GM21526 (cell line): ENCODE data around the gene ELAVL3.
"Not testable (repeated sequence)": the region's sequence is repeated elsewhere in the genome, so short reads cannot be mapped to it uniquely, and the experiment has no call there.

Source experiments
- ATAC-seq: cut with Tn5 transposase; IDR thresholded peaks from one replicate; pipeline ENCODE4 v1.9.1; 2021; ENCODE audit warnings: moderate library complexity; ENCODE audit not compliant: unreplicated experiment, low FRiP score

Gene ELAVL3

DNA sequence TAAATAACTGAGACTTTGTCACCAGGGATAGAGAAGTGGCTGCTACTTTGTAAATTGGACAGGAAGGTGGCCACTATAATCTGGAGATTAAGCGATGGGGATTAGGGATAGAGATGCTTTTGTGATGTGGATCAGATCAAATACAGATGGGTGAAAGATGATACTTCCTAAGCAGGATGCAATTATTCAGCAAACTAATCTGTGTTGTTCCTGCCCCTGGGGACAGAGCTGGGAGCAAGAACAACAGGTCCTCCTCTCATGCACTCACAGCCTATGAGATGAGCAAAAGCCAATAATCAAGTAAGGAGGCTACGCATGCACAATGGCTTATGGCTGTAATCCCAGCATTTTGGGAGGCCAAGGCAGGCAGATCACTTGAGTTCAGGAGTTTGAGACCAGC is 66.3 kb downstream of the ELAVL3 start:
- no peak for ATAC-seq

DNA sequence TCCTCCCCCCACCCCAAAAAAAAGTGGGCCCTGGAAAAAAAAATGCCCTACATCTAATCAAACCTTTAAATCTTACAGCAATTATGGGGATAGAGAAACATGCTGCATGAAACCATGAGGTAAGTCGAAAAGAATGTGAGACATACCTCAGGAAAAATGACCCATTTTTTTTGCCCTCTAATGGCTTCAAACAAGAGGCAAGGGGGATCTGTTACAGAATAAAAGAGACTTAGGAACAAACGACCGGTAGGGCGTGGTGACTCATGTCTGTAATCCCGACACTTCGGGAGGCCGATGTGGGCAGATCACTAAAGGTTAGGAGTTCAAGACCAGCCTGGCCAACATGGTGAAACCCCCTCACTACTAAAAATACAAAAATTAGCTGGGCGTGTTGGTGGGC is 70.2 kb downstream of the ELAVL3 start:
- no peak for ATAC-seq

DNA sequence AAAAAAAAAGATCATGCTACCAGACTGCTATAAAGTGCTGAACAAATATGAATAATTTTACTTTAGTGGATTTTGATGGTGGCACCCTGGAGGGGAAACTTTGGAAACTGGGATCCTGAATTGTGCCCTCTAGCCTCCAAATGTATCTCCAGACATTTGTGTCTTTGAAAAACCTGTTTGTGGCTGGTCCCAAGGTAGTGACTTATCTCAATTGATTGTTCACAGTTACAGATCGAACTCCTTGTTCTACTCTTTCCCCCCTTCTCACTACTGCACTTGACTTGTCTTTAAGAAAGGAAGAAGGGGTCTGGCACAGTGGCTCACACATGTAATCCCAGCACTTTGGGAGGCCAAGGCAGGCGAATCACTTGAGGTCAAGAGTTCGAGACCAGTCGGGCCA is 72.3 kb downstream of the ELAVL3 start:
- no peak for ATAC-seq

DNA sequence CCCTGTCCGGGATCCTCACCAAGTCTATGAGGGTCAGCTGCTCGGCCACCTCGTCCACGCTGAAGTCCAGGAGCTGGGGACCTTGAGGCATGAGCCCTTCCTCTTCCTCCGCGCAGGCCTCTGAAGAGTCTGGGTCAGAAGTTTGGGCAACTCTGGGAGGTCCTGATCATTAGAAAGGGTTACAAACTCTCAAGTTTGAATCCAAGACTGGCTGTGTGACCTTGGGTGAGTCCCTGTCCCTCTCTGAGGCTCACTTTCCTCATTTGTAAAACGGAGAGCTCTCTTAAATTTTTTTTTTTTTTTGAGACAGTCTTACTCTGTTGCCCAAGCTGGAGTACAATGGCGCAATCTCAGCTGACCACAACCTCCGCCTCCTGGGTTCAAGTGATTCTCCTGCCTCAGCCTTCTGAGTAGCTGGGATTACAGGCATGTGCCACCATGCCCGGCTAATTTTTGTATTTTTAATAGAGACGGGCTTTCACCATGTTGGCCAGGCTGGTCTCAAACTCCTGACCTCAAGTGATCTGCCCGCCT is 74.1 kb downstream of the ELAVL3 start:
- not testable (repeated sequence) for ATAC-seq

DNA sequence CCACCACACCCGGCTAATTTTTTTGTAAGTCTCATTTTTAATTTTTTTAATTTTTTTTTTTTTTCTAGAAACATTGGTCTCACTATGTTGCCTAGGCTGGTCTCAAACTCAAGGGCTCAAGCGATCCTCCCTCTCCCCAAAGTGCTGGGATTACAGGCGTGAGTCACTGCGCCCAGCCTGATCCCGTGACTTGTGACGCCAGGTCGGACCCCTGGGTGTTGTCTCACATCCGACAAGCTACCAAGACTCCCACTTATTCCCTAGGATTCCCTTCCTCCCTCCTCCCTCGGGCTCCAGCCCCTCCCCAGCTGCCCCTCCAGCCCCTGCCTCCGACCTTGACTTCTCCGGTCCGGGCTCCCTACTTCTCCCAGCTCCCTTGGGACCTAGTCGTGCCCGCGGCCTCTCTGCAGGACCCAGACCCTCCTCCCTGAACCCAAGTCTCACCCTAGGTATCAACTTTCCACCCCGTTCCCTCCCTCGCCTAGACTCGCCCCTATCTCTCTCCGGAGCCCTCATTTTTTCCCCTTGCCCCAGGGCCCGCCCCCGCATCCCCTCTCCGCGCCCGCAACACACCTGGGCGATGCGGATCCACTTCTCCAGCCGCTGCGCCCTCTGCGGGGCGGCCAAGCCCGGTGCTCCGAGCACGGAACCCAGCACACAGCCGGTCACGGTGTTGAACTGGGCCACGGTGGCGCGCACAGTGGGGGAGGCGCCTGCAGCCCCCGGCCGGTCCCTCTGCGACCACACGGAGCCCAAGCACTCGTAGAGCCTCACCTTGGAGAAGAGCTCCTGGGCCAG is 74.8 kb downstream of the ELAVL3 start:
- ATAC-seq, result no peak

DNA sequence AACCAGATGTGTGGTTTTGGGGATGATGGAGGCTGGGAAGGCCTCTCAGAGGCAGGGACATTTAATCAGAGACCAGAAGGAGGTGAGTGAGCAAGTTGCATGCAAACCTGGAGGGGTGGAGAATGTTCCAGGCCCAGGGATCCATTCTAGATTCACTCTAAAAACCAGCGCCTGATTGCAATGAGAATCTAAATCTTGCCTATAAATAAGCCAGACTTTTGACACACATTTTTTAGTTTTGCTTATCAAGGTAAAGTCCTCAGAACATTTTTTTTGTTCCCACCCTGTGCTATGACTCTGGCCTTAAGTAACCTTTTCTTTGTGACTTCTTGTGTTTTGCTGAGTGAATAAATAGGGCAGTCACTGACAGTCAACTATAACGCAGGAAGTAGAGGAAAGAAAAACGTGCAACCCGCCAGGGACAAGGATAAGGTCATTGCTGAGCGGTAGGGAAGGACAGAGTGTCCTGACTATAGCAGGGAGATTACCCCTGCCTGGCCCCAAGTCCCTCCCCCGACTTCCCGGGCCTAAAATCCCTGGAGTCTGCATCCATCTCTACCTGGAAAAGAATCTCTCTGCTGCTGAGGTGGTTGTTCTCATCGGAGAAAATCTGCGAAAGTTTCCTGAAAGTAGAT is 76.1 kb downstream of the ELAVL3 start:
- ATAC-seq, result no peak

DNA sequence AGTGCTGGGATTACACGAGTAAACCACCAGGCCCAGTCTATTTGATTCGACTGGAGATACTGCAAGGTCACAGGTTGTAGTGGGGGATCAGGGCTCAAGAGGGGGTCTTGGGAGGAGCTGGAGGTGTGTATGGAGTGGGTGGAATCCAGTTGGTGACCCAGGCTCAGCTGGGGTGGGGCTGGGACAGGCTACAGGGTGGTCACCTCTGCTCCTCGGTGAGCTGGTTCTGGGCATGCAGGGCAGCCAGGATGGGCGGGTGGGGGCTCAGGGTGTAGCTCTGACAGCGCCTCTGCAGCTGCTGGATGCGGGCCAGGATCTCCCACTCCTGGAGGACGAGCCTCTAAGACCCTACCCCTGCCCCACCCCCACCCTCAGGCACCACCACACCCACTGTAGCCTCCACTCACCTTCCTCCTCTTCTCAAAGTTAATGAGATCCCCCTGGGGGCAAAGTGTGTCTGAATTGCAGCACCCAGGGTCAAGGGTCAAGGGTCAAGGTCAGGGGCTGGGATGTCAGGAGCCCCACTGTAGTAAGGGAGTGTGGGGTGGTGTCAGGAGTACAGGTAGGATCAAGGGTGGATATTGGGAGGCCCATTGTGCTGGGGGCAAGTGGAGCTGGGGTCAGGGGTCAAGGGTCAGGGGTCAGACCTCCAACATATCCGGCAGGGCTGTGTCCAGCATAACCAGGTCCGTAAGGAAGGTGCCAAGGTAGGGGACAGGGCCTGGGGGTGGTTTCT is 78.9 kb downstream of the ELAVL3 start:
- ATAC-seq, result no peak
